ENCODE measurements around the gene EML5.

DNA sequence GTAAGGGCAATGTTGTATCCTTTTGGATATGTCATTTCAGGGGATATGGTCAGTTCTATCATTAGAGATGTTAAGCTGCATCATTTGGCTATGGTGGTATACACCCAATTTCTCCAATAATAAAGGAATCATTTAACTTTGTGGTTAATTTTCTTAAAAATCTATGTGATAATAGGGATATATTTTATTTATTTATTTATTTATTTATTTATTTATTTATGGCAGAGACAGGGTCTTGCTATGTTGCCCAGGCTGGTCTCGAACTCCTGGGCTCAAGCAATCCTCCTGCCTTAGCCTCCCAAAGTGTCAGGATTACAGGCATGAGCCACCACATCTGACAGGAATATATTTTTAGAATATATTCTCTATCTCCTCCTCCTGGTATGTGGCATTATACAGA is 85.7 kb downstream of the EML5 start:
- TF ChIP-seq TAF1 (IDR thresholded peaks at IDR 0.05; ENCODE audit: borderline replicate concordance, low read depth, low read length) (no peak), POLR2AphosphoS5 (IDR thresholded peaks at IDR 0.05; ENCODE audit: low read depth, low read length) (no peak), POLR2A (IDR thresholded peaks at IDR 0.05; ENCODE audit: low read depth, low read length) (no peak)

Data from GM12892 (cell line).